D721Med (cell line): Measurements from ENCODE around the gene CARD9.

Experiments used
- DNase-seq: peaks from one replicate; pipeline ENCODE4 v3.0.0; 2011; ENCODE audit warnings: low spot score; ENCODE audit not compliant: insufficient read length
- FAIRE-seq: peaks from 2 replicates; lab custom pipeline; 2011; peaks lifted over from hg19 to GRCh38; lab: Jason Lieb, UNC
- CTCF ChIP-seq: IDR thresholded peaks from 2 replicates; pipeline ENCODE4 v1.5.1; 2012; ENCODE audit warnings: mild to moderate bottlenecking, control low read depth; ENCODE audit not compliant: insufficient read depth; ENCODE audit errors: missing control alignments

The CARD9 gene

GRCh38 chr9:136368190-136368589 lies 5.3 kb downstream of the CARD9 start:
- FAIRE-seq, result no peak
- no peak for DNase-seq
- TF ChIP-seq CTCF, result no peak

DNA sequence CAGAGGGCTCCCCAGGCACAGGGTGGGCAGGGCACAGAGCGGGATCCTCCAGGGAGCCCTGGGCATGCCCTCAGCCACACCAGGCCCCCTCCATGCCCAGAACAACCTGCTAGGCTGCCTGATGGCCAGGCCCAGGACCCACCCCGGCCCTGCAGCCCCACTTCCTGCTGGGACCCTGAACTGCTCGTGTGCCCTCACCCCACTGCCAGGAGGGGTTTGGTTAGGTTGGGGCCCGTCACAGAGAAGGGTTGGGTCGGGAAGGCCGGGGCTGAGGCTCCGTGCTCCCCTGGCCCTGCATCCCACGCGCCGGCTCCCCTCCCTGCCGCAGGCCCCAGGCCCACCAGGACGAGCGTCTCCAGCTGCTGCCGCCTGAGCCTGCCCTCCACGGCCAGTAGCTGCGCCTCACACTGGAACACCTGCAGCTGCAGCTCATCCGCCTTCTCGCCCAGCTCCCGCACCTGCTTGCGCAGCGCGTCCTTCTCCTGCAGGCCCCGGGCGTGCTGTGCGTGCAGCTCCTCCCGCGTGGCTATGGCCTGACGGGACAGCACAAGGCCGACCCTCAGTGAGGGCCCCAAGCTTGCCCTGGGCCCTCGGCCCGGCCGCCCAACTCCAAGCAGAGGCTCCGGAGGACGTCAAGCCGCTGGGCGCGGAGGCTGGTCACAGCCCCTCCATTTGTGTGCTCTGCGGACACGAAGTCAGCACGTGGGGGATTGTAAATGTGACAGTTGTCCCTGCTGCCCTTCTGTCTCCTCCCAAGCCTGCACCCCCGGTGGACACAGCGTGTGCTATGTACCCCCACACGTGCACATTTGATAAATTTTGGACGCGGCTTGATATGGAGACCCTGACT lies 5.9 kb downstream of the CARD9 start:
- no peak for DNase-seq
- TF ChIP-seq CTCF, result no peak
- FAIRE-seq, result no peak

DNA sequence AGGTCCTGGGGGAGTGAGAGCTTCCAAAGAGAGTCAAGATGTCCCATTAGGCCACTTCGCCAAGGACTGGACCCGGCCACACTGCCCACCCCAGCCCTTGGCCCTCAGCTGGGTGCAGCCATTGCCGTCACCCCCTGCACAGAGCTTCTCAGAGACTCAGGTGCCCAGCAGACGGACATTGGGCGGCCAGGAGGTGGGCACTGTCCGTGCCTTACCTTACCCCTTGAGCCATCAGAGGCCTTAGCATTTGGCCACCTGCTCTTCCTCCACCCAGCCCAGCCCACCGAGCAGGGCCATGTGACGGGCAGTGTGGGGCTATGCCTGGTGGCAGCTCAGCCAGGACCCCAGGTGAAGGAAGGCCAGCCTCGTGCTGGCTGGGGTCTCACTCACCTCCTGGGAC lies 6.6 kb downstream of the CARD9 start:
- FAIRE-seq, result no peak
- no peak for TF ChIP-seq CTCF
- no peak for DNase-seq

GRCh38 chr9:136365775-136366222 lies 7.7 kb downstream of the CARD9 start:
- no peak for TF ChIP-seq CTCF
- FAIRE-seq (no peak), DNase-seq (no peak)

- TF ChIP-seq CTCF, result no peak
- DNase-seq (no peak), FAIRE-seq (no peak)
These were observed 8.3 kb downstream of the CARD9 start for GRCh38 chr9:136364942-136365774.

- no peak for TF ChIP-seq CTCF
- DNase-seq (no peak), FAIRE-seq (no peak)
These were observed 9.3 kb downstream of the CARD9 start for GRCh38 chr9:136363949-136364748.
